ENCODE measurements around the gene TCEAL8.
"Not testable (repeated sequence)": the region's sequence is repeated elsewhere in the genome, so short reads cannot be mapped to it uniquely, and the experiment has no call there.

TCEAL8 gene, protein sequence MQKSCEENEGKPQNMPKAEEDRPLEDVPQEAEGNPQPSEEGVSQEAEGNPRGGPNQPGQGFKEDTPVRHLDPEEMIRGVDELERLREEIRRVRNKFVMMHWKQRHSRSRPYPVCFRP

DNA sequence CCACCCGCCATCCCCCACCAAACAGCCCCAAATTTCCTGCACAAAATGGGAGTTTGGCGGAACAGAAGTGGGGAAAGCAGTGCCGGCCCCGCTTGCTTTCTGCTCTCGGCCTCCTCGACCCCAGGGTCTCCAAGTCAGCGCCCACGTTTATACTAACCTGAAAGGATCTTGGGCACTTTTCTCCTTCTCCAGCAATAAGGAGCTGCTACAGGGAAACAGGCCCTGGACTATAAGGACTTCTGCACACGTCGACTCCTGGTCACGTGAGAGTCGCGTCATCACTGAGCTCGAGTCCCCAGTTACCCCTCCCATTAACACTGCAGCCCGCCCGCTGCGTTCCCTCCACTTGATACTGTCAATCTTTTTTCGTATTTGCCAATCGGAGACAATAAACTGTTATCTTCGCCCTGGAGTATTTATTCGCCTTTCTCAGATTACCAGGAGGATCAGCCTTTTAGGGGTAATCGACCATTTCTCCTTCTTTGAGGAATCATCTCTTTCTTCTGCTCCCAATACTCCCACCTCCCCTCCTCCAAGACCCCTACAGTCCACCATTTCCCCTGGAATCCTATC lies at the start of gene TCEAL8:
TSS of gene TCEAL8 (minus strand) at position 235 of the 573 bp plus-strand sequence. CDS start 1,176 bp downstream, outside the sequence.
- DNase-seq: peak; percentile 73

DNA sequence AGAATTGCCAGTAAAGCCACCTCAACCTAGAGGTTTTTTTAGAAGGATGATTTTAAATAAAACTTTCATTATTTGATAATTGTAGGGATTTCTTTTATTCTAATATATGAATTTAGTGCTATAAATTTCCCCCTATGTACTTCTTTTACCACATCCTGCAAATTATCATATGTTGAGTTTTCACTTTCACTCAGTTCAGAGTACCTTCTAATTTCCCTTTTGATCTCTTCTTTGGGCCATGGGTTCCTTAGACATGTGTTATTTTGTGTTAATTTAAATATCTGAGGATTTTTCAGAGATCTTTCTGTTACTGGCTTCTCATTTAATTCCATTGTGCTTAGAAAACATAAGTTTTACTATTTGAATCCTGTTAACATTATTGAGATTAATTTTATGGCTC lies 49.8 kb upstream of the TCEAL8 start:
- no peak for DNase-seq

DNA sequence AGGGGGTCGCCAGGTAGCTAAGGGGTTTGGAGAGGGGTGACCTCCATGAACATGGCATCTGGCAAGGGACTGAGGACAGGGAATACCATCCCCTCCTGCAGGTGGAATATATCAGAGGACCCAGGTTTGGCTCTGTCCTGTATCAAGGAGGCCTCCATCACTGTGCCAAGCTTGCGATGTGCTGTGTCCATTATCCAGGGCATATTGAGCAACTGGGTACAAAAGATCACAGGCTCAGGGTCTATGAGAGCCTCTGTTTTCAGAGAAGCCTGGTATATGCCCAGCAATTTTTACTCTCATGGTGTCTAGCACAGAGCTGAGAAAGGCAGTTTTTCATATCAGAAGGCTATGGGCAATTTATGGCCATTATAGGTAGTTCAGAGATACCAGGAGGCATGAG lies 38.2 kb upstream of the TCEAL8 start:
- DNase-seq: no peak

DNA sequence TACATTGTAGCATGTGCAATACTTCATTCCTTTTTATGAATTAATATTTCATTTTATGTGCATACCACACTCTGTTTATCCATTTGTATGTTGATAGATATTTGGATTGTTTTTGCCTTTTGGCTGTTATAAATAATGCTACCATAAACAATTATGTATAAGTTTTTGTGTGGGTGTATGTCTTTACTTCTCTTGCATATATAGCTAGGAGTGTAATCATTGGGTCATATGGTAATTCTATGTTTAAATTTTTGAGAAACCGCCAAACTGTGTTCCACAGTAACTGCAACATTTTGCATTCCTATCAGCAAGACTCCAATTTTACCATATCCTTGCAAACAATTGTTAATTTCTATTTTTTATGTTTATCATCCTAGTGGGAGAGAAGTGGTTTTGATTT lies 24.7 kb upstream of the TCEAL8 start:
- no peak for DNase-seq

DNA sequence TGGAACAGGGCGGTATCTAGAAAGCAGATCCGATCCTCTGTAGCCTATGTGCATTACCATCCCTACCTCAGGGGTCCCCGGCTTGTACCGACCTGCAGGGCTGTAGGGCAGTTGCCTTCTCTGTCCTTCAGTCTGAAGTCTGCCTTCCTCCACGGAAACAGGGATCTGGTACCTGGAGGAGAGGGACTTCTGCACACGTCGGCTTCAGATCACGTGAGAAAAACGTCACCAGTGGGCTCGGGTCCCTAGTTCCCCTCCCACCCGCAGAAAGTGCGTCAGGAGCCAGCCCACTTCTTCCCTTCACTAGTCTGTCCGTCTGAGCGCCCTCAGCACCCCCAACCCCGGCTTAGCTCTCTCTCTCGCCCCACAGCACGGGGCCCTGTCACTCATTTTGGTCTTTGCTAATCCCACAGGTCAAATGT lies 21.6 kb upstream of the TCEAL8 start, which contains the start of gene TCEAL5:
TSS of gene TCEAL5 (minus strand) at position 170 of the 422 bp plus-strand sequence. CDS start 2,187 bp downstream, outside the sequence.
- no peak for DNase-seq

DNA sequence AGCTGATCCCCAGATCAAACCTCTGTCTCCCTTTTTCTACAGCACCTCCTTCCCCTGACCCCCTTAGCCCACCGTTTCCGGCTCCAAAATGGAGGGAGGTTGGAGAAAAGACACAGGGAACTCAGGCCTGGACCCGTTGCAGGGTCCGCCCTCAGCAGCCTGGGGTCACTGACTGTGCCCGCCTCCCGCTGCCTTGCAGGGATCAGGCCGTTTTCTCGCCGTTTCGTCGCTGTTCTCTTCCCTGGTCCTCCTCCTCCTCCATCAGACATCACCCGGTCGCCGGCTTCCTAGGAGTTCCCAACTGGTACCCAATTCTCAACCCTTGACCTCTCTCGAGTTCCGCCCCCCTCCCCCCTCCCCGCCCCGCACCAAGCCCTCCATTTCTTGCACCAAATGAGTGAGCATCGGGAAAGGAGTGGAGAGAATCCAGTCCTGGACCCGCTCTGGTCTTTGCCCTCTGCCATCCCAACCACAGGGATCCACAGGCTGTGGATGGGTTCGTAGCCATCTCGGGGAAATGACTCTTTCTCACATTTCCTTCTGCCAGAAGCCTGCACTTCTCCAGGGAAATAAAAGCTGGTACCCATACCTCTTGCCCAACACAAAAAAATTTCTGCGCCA lies 21.1 kb upstream of the TCEAL8 start:
- no peak for DNase-seq

DNA sequence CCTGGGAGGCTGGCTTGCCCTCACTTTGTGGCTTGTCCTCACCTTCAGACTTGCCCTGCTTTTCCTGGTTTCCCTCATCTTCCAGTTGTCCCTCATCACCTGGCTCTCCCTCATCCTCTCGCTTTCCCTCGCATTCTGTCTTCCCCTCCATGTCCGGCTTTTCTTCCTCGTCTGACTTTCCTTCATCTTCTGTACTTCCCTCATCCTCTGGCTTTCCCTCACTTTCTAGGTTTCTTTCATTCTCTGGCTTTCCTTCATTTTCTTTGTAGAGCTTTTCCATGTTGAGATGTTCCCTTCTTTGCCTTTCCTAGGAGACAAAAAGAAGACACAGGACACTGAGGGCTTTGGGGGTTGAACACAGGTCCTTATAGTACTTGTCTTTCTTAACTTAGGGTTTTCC lies 19.3 kb upstream of the TCEAL8 start:
- no peak for DNase-seq

DNA sequence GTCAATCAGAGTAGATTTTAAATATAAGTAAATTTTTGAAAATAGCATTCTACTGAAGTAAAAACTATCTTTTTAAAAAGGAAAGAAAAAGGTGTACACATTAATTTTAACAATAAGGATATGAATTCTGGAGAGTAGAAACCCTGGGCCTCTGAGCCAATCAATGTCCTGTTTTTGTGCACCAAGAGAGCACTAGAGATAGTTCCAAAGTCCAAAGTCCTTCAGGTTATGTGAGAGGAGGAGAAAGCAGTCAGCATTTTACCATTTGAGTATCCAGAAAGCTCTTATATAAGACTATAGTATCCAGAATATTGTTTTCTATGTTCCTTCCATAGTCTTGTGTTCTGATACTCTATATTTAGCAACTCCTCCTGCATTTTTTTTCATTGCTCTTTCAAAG lies 3.3 kb upstream of the TCEAL8 start:
- DNase-seq: no peak

DNA sequence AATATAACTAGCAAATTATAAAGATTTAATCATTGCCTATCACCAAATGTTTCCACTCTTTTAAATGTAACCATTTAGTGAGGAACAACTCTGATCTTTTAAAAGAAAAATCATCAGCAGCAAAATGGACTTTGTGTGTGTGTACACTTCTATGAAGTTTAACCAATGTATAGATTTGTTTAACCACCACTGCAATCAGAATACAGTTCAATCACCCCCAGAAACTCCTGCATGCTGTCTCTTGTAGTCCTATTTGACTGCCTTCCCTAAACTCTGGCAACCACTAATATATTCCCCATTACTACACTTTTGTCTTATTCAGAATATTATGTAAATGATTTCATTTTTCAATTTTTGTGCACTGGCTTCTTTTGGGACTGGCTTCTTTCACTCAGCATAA lies 1.7 kb upstream of the TCEAL8 start:
- no peak for DNase-seq

DNA sequence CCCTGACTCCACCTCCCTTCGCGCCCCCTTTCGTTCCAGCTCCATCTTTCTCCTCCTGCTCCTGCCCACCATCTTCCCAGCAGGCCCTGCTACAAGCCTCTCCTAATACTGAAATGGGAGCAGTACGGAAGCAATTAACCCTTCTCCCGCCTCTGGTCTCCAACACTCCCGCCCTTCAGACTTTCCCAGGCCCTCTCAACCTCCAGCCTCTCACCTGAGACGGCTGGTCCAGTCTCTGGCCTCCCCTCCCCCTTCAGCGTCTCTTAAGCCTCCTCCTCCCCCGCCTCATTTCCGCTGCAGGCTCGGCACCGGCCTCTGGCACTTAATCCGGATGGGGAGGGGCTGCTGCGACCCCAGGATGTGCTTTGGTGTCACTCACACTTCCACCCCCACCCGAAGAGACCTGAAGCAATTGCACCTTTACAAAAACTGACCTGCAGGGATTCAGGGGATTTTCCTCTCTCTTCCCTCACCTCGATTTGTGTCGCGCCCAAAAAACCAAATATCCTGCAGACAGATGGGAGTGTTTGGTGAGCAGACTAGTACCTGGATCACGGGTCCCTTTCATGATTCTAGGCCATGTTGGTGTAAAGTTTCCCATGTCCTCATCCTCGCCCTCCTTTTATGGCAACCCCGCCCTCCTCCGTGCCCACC lies 657 bp downstream of the TCEAL8 start:
- DNase-seq: peak; percentile 48

DNA sequence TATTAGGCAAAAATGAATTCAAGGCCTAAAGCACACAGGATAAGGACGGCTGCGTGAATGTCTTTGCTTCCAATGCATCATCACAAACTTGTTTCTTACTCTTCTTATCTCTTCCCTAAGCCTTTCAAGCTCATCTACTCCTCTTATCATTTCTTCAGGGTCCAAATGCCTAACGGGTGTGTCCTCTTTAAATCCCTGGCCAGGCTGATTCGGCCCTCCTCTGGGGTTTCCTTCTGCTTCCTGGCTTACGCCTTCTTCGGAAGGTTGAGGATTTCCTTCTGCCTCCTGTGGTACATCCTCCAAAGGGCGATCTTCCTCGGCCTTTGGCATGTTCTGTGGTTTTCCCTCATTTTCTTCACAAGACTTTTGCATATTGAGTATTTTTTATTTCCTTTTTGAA lies 1.3 kb downstream of the TCEAL8 start:
- DNase-seq: no peak

DNA sequence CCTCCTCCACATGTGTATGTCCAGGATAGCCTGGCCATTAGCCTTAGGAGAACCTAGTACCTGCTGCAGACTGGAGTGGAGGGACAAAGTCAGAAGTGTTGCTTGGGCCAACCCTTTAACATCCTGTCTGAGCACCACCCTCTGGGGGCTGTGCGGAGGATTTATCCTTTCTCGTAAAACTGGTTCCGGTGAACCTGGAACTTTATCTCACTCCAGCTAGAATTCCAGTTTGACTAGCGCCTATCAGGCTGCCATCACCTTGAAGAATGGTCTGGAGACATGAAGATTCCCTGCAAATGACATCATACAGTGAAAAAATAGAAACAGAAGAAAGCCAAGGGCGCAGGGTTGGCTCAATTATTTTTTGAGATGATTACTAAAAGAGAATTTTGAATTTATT lies 4.0 kb downstream of the TCEAL8 start:
- no peak for DNase-seq

DNA sequence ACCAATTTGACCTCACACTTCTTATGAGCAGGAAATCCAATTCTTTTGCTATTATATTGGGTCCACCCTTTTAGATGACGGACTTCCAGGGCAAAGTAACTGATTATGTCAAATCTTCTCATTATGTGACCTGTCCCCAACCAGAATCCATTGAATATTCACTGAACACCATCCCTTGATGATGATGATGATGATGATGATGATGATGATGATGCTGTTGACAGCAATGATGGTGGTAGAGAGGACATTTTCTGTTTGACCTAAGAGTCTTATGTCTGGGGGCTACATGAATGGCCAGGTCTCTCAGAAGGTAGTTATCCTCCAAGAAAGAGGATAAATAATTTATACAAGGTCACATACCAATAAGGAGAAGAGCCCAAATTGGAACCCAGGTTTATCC lies 5.2 kb downstream of the TCEAL8 start:
- no peak for DNase-seq

DNA sequence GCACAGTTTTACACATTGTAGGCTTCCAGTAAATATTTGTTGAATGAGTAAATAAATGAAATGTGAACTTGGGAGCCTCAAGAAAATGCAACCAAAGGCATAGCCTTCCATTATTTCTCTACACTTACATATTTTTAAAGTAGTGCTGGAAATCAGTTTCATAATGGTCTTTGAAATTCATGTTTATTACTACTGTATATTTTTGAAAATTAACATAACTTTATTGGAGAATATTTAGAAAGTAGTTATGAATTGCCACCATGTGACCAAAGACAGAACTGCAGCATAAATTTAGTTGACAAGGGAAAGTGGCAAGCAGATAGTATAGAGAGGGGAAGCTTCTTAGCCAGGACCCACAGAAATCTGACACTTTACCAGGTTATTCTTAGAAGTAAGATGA lies 6.4 kb downstream of the TCEAL8 start:
- peak; percentile 9 for DNase-seq

DNA sequence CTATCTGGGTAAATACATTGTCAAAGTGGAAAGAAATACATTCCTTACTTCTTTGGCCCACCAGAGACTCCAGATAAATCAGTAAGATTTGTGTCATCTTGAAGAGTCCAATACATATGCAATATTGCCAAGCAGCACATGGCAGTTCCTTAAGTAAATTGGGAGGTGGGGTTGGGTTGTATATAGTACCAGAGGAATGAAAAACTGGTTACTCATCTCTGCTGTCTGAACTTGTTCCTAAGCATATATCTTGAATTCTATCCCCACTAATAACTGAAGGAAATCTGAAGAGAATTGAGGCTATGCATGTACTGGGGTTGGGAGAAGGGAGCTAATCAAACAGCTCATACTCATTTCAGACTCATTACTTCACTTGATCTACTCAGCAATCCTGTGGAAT lies 14.8 kb downstream of the TCEAL8 start:
- DNase-seq: no peak

DNA sequence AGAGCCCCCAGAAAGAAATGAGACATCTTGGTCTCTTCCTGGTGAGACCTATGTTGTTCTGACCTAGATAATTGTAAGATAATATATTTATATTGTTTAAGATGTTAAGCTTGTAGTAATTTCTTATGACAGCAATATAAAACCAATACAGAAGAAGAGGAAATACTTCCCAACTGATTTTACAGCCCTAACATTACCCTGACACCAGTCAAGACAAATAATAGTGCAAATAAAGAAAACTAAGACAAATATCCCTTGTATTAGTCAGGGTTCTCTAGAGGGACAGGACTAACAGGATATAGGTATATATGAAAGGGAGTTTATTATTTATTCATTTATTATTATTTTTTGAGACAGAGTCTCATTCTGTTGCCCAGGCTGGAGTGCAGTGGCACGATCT lies 18.7 kb downstream of the TCEAL8 start:
- DNase-seq: no peak

DNA sequence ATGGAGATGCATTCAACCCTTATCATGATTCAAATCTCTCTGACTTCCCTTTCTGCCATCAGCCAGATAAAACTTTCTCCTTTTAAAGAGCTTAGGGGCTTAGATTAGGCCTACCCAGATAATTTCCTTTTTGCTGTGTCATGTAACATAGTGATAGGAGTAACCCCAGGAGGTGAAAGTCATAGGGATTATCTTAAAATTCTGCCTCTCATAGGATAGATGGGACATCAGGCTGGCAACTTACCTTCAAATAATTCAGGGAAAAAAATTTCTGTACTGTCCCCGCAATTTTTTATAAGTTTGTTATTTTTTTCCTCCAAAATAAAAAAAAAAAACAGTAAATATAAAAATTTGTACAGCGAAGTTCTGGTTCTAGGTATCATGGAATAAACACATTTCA lies 19.3 kb downstream of the TCEAL8 start:
- not testable (repeated sequence) for DNase-seq

DNA sequence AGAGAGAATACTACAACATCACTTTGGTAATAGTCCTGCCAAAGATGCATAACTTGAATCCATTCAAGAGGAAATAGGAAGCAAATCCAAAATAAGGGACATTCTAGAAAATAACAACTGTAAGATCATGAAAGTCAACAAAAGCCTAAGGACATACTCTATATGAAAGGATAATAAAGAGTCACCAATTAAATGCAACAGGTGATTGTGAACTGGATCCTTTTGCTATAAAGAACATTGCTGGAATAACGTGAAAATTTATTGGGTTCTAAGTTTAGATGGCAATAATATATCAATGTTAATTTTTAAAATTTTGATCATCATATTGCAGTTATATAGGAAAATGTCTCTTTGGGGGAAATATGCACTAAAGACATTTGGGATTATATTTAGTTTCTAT lies 20.1 kb downstream of the TCEAL8 start:
- no peak for DNase-seq

DNA sequence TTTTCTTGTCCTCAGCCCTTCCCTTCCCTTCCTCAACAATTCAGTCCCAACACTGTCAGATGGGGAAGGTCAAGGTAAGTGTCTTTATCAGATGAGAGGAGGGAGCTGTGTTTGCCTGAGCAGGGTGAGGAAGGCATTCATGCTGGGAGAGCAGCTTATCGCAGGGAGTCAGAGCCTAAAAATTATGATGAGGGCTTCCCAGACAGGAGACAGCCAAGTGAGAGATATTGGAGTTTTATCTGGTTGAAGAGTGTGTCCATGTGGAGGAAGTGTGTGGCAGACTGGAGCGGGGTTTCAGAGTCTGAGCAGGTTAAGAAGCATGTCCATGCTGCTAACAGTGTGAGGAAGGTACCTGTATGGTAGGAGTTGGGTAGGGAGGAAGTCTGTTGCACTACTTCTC lies 21.7 kb downstream of the TCEAL8 start:
- no peak for DNase-seq

DNA sequence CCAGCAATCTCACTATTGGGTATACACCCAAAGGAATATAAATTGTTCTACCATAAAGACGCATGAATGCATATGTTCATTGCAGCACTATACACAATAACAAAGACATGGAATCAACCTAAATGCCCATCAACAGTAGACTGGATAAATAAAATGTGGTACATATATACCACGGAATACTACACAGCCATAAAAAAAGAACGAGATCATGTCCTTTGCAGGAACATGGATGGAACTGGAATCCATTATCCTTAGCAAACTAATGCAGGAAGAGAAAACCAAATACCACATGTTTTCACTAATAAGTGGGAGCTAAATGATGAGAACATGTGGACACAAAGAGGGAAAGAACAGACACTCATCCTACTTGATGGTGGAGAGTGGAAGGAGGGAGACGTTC lies 29.0 kb downstream of the TCEAL8 start:
- DNase-seq: not testable (repeated sequence)

DNA sequence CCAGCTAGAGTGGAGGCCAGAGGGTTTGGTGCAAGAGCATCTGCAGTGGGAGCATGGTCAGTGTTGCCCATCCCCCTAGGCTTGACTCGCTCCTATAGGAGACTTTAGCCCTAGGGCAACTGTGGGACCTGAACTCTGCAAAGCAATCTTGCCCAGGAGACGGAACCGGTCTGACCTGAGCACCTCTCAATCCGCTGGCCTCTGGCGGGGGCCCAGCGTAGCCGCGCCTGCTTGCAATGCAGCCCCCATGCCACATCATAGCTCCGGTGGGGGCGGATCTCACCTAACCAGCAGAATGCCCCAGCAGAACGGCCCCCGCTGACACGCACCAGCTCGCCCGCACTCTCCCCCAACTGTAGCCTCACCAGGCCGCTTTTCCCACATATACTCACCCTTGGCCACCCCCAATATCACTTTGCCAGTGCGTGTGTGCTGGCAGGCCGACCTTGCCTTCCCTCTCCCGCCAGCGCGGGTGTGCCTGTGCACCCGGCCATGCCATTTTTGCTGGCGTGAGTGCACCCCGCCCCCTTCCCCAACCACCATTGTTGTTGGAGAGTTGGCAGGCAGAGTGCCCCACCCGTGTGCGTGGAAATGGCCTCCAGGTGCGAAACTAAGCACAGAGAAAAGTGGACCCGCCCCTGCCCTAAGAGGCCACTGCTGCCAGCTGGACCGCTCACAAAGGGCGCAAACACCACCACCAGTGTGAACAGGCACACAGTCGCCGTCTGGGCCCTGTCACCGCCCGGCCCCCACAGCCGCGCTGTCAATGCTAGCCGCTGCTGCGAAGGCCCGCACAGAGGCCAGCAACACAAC lies 34.2 kb downstream of the TCEAL8 start:
- DNase-seq: no peak

DNA sequence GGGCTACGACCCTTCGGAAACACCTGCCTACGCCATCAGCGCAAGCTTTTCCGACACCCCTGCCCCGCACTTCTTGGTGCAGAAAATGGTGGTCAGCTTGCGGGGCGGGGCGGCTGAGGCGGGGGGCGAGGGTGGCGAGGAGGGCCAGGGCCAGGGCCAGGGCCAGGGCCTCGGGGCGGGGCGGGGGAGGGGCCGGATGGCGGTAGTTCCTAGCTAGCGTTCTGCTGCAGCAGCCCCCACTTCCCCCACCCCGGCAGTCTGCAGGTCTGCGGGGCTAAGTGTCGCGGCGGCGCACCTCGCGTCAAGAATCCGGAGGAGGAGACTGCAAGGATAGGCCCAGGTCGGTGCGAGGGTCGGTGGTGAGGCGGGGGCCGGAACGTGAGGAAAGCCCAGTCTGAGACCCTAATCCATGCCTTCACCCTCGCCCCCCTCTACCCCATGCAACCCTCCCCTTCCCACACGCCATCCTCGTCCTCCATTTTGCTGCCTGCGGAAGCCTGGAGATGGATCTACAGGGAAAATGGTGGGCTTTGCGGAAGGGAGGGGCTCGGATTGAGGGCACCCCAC lies 39.4 kb downstream of the TCEAL8 start:
- DNase-seq: peak; percentile 54

DNA sequence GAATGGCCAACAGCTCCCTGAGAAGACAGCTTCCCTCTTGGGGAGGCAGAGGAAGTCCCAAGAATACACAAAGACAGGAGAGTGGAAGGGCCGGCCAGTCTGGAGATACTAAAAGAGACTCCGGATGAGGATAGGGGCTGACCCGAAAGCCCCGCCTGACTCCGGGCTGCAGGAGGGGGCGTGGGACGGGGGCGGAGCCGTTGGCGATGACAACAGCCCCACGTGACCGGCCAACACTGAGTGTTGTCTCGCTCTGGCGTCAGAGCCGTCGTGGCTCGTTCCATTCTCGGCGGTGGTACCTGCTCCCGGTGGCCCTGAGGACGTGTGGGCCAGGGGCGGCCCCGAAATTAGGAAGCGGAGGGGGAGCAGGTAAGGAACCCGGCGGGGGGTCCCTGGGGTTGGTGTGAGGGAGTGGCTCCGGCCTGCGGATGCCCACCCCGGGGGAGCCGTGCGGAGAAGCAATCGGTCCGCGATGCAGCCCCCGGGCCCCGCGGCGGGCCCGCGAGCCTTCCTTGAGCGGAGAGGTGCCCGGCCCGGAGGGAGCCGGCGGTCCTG lies 40.0 kb downstream of the TCEAL8 start, which contains the start of gene BEX4:
TSS of gene BEX4 (plus strand) at position 239 of the 555 bp plus-strand sequence. CDS start 1,046 bp downstream, outside the sequence.
- peak; percentile 85 for DNase-seq
